T-cell (primary cell): ENCODE data around the gene PIGS. TPM values are rescaled to one million over a fixed set of nuclear protein-coding genes. Genes with fewer than 3 reads are reported as not detected.

Source experiments
- ATAC-seq, 4 experiments: fragments of 200-7000 bp in 3 of 4; fragments of 150-1000 bp in 1 of 4; cut with Tn5 transposase; replicated peaks in 1 of 4; 1 replicate in 3 of 4; 2 replicates in 1 of 4; pipeline ENCODE4 v1.10.0; 2021; ENCODE audit warnings: moderate library complexity in 3 of 4, mild to moderate bottlenecking in 2 of 4, moderate number of reproducible peaks in 1 of 4
- CTCF ChIA-PET, 2 donors: fragments of 300-600 bp; sonication (Branson Sonifier 250); formaldehyde crosslinking; loops; one replicate each; lab custom pipeline; 2022; ENCODE audit warnings: antibody characterized with exemption in 2 of 2; lab: Charles Lee
- POLR2A ChIA-PET, 2 donors: fragments of 300-600 bp; sonication (Branson Sonifier 250); formaldehyde crosslinking; loops; one replicate each; lab custom pipeline; 2022; ENCODE audit warnings: antibody characterized with exemption in 2 of 2; lab: Charles Lee
- DNase-seq, 35 experiments: peaks; one replicate each; pipeline versions ENCODE4 v3.0.0 to v3.0.0-alpha.2; 2013 to 2023
- H3K27ac ChIP-seq: one replicate; pipeline ENCODE4 v1.5.1; 2013; ENCODE audit warnings: low read length
- H3K27me3 ChIP-seq, 2 experiments: replicated peaks in 1 of 2; 1 replicate in 1 of 2; 2 replicates in 1 of 2; pipeline versions ENCODE4 v1.6.1 to v1.7.0; 2013; ENCODE audit warnings: low read length in 1 of 2, mixed read lengths in 1 of 2; ENCODE audit not compliant: control insufficient read depth in 2 of 2, insufficient read depth in 2 of 2; ENCODE audit errors: extremely low read depth in 1 of 2
- H3K36me3 ChIP-seq, 2 donors: 1 replicate in 1 of 2; 2 replicates in 1 of 2; pipeline versions ENCODE4 v1.6.1 to v1.7.0; 2013; ENCODE audit warnings: low read length in 1 of 2; ENCODE audit not compliant: control insufficient read depth in 2 of 2, insufficient read depth in 1 of 2; ENCODE audit errors: extremely low read depth in 1 of 2
- H3K4me1 ChIP-seq, 2 experiments: 1 replicate in 1 of 2; 2 replicates in 1 of 2; pipeline versions ENCODE4 v1.6.1 to v1.7.0; 2013; ENCODE audit warnings: low read length in 2 of 2, mixed read lengths in 1 of 2; ENCODE audit not compliant: insufficient read depth in 2 of 2, control insufficient read depth in 1 of 2; ENCODE audit errors: extremely low read depth in 1 of 2
- H3K4me3 ChIP-seq, 2 donors: 1 replicate in 1 of 2; 2 replicates in 1 of 2; pipeline versions ENCODE4 v1.5.1 to v1.7.0; 2013; ENCODE audit warnings: mild to moderate bottlenecking in 2 of 2, low read length in 1 of 2, moderate library complexity in 1 of 2; ENCODE audit not compliant: control insufficient read depth in 1 of 2; ENCODE audit errors: extremely low read depth in 1 of 2
- H3K9me3 ChIP-seq: 2 replicates; pipeline ENCODE4 v1.7.0; 2013
- H3K27ac Mint-ChIP-seq, 2 donors: one replicate each; pipeline ENCODE4 v1.8.0; 2020 to 2021; ENCODE audit warnings: mild to moderate bottlenecking in 2 of 2, mixed read lengths in 2 of 2
- H3K27me3 Mint-ChIP-seq, 2 donors: one replicate each; pipeline ENCODE4 v1.8.0; 2021 to 2022; ENCODE audit warnings: mixed read lengths in 2 of 2
- H3K36me3 Mint-ChIP-seq: one replicate; pipeline ENCODE4 v1.8.0; 2021; ENCODE audit warnings: mixed read lengths
- H3K4me1 Mint-ChIP-seq, 3 donors: one replicate each; pipeline ENCODE4 v1.8.0; 2020 to 2022; ENCODE audit warnings: mixed read lengths in 3 of 3, mild to moderate bottlenecking in 1 of 3
- H3K4me3 Mint-ChIP-seq, 3 donors: one replicate each; pipeline ENCODE4 v1.8.0; 2020 to 2022; ENCODE audit warnings: mild to moderate bottlenecking in 3 of 3, mixed read lengths in 3 of 3, moderate library complexity in 3 of 3
- H3K9me3 Mint-ChIP-seq, 3 donors: one replicate each; pipeline ENCODE4 v1.8.0; 2020 to 2022; ENCODE audit warnings: mixed read lengths in 3 of 3
- WGBS: methylation state at CpG from one replicate; pipeline ENCODE4 v1.1.5; 2013; ENCODE audit warnings: missing lambda C conversion rate; ENCODE audit not compliant: insufficient coverage; 5-methylcytosine and 5-hydroxymethylcytosine counted together
- total RNA-seq, 35 experiments: library from RNA in 6 of 35; stranded (reverse) in 6 of 35; fragments of 120-200 nt in 1 of 35; gene quantifications; one replicate each; pipeline versions ENCODE4 v1.2.1 to v1.2.4 and lab custom pipeline; 2013 to 2026

Gene PIGS
- total RNA-seq (10 to 100 TPM; 54.9 to 63.0 (median 60.9) TPM), total RNA-seq (lab: John Stamatoyannopoulos, UW) (11.3 to 68.4 (median 43.4) reads per million in 29 experiments)
- 45.0 TPM for total RNA-seq (2013)

- POLR2A ChIA-PET = interaction anchor here (0.6 to 2.0 kb wide), 4 partner anchors 20 to 28 kb away, joined by 3 to 11 read pairs (median 8); no protein-coding TSS in a partner anchor
- peaks cover 18 to 47% of the 10 kb centered on the region in 2 experiments for H3K4me1 ChIP-seq
- peak within 1 kb of the TSS; percentile 86 to 95 for H3K4me3 ChIP-seq
- peaks cover 5 to 14% of the 10 kb centered on the region in 2 donors for H3K36me3 ChIP-seq
- DNase-seq (peak; percentile 73 to 93 (median 85)), ATAC-seq (peak; percentile 97 to 98 (median 98))
- Mint-ChIP-seq H3K9me3 (no peaks in the 10 kb centered on the region), H3K36me3 (peaks cover 22% of the 10 kb centered on the region), H3K27me3 (no peaks in the 10 kb centered on the region), H3K4me3 (peak within 1 kb of the TSS; percentile 93 to 97 (median 97)), H3K27ac (peak within 1 kb of the TSS; percentile 92 to 93), H3K4me1 (peaks cover 61 to 72% (median 68%) of the 10 kb centered on the region in 3 donors)
- under 1% methylated on average over 39 of the region's 49 CpGs for WGBS
- H3K27me3 ChIP-seq = no peaks in the 10 kb centered on the region
- no peaks in the 10 kb centered on the region for H3K9me3 ChIP-seq
- H3K27ac ChIP-seq = peak within 1 kb of the TSS; percentile 83
- CTCF ChIA-PET = interaction anchor here (0.5 to 1.1 kb wide), 8 partner anchors 9 to 1533 kb away, joined by 3 to 9 read pairs (median 4); partner anchors contain the start of genes BLTP2 (in 1 of the 2) and PROCA1 (in 1 of the 2)
Measured at GRCh38 chr17:28571361-28572122, at the start of gene PIGS. Gene PIGS (minus strand): TSS chr17:28571524. CDS start chr17:28571496, 28 bp downstream.

DNA sequence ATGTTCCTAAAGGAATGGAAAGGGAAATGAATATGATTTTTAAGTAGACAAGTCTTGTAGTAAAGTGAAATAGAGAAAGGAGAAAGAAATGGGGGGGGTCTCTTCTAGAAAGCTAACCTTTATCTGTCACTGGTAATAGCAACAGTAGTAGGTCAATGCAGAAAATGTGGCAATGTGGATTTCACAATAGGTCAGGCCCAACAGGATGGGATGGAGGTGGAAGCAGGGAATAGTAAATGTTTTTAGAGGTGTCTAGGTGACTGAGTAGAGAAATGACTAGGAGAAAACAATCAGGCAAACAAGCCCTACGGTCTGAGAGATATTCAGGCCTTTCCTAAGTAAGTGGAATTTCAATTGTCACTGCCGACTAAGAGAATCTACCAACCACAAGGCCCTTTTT is 48.7 kb upstream of the PIGS start:
- 100% methylated on average over 1 of the region's 2 CpGs for WGBS
- peaks cover 24 to 91% of the 10 kb centered on the region in 2 donors for H3K36me3 ChIP-seq
- Mint-ChIP-seq H3K4me3 (no peak overlapping the region), H3K4me1 (no peaks in the 10 kb centered on the region), H3K9me3 (no peaks in the 10 kb centered on the region), H3K27ac (no peak overlapping the region), H3K36me3 (peaks cover 72% of the 10 kb centered on the region), H3K27me3 (no peaks in the 10 kb centered on the region)
- H3K27ac ChIP-seq = no peak overlapping the region
- no peak for DNase-seq
- CTCF ChIA-PET = no interaction called here
- no peak for ATAC-seq
- no peaks in the 10 kb centered on the region for H3K9me3 ChIP-seq
- no peak overlapping the region for H3K4me3 ChIP-seq
- no peaks in the 10 kb centered on the region for H3K4me1 ChIP-seq
- H3K27me3 ChIP-seq = no peaks in the 10 kb centered on the region
- POLR2A ChIA-PET = interaction anchor here in 1 of 2 donors (0.6 kb wide), 1 partner anchor 10 kb away, joined by 4 read pairs; no protein-coding TSS in a partner anchor

- Mint-ChIP-seq H3K4me1 (peaks cover 2 to 7% (median 3%) of the 10 kb centered on the region in 3 donors), H3K27ac (no peak overlapping the region), H3K9me3 (no peaks in the 10 kb centered on the region), H3K36me3 (peaks cover 68% of the 10 kb centered on the region), H3K4me3 (no peak overlapping the region), H3K27me3 (no peaks in the 10 kb centered on the region)
- Histone ChIP-seq H3K4me3 (no peak overlapping the region), H3K9me3 (no peaks in the 10 kb centered on the region), H3K36me3 (peaks cover 27 to 91% of the 10 kb centered on the region in 2 donors), H3K27ac (no peak overlapping the region), H3K4me1 (no peaks in the 10 kb centered on the region), H3K27me3 (no peaks in the 10 kb centered on the region)
- no peak for DNase-seq
- ChIA-PET CTCF (interaction anchor here in 1 of 2 donors (0.8 kb wide), 1 partner anchor 68 kb away, joined by 4 read pairs; no protein-coding TSS in a partner anchor), POLR2A (interaction anchor here in 1 of 2 donors (0.6 kb wide), 1 partner anchor 316 kb away, joined by 3 read pairs; no protein-coding TSS in a partner anchor)
- no peak for ATAC-seq
- no CpG with 5 or more reads among the region's 3 CpGs for WGBS
Measured at GRCh38 chr17:28618464-28618863, 47.1 kb upstream of the PIGS start.

- ChIA-PET CTCF (interaction anchor here in 1 of 2 donors (0.5 to 0.6 kb wide), 2 partner anchors 110 to 225 kb away, joined by 3 read pairs; partner anchors contain the start of gene TLCD1), POLR2A (interaction anchor here (0.6 kb wide), 2 partner anchors 20 to 63 kb away, joined by 3 read pairs; no protein-coding TSS in a partner anchor)
- H3K9me3 Mint-ChIP-seq = no peaks in the 10 kb centered on the region
- WGBS = 94% methylated on average over 6 of the region's 7 CpGs
- no peak overlapping the region for H3K4me3 Mint-ChIP-seq
- H3K27me3 ChIP-seq = no peaks in the 10 kb centered on the region
- H3K27ac ChIP-seq = no peak overlapping the region
- no peaks in the 10 kb centered on the region for H3K27me3 Mint-ChIP-seq
- ATAC-seq (no peak), DNase-seq (no peak)
- peaks cover 4 to 9% (median 8%) of the 10 kb centered on the region in 3 donors for H3K4me1 Mint-ChIP-seq
- H3K4me3 ChIP-seq = no peak overlapping the region
- H3K27ac Mint-ChIP-seq = no peak overlapping the region
- no peaks in the 10 kb centered on the region for H3K4me1 ChIP-seq
- H3K36me3 ChIP-seq = peaks cover 27 to 72% of the 10 kb centered on the region in 2 donors
- no peaks in the 10 kb centered on the region for H3K9me3 ChIP-seq
- peaks cover 51% of the 10 kb centered on the region for H3K36me3 Mint-ChIP-seq
Measured at GRCh38 chr17:28616281-28616680, 45.0 kb upstream of the PIGS start.

DNA sequence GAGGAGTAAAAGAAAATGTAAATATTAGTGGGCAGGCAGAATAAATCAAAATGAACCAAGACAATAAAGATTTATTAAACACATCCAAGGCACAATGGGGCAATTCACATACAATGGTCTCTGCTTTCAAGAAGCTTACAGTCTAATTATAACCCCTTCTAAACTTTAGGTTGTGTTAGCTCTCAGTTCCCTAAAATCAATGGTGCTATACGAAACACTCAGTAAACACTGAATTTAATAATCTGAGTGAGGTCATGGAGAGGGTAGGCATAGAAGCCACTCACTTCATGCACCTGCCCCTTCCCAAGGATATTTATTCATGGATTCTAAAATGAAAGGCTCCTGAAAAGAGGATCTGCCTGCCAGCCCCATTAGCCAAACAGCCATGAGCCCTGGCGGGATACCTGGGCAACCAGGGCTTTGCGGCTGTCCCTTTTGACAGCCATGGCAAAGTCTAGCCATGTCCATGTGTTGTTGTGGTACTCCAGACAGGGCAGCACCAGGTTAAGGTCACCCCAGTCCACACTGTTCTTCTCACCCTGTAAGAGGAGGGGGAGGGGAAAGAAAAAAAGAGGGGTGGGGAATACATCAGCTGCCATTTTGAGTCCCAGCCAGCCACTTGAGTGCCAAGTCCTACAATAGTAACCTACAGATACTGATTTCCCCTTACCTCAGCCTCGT is 44.1 kb upstream of the PIGS start:
- CTCF ChIA-PET = interaction anchor here in 1 of 2 donors (0.7 kb wide), 1 partner anchor 454 kb away, joined by 3 read pairs; no protein-coding TSS in a partner anchor
- DNase-seq (no peak), ATAC-seq (no peak)
- Mint-ChIP-seq H3K4me1 (peaks cover 4 to 9% (median 8%) of the 10 kb centered on the region in 3 donors), H3K9me3 (no peaks in the 10 kb centered on the region), H3K36me3 (peaks cover 42% of the 10 kb centered on the region), H3K27ac (no peak overlapping the region), H3K4me3 (no peak overlapping the region), H3K27me3 (no peaks in the 10 kb centered on the region)
- Histone ChIP-seq H3K4me1 (no peaks in the 10 kb centered on the region), H3K27me3 (no peaks in the 10 kb centered on the region), H3K36me3 (peaks cover 24 to 63% of the 10 kb centered on the region in 2 donors), H3K9me3 (no peaks in the 10 kb centered on the region), H3K4me3 (no peak overlapping the region), H3K27ac (no peak overlapping the region)
- POLR2A ChIA-PET = interaction anchor here (0.6 kb wide), 2 partner anchors 19 to 64 kb away, joined by 3 read pairs; no protein-coding TSS in a partner anchor
- WGBS = 100% methylated on average over 2 of the region's 4 CpGs
